NCI-H128 (cell line): ENCODE results near the gene PBXIP1.
A peak's percentile ranks its signal among the peaks of the same experiment; 100 is the strongest.
"Not testable (repeated sequence)": the region's sequence is repeated elsewhere in the genome, so short reads cannot be mapped to it uniquely, and the experiment has no call there.

ENCODE experiments used
- DNase-seq: peaks from one replicate; lab custom pipeline; 2025; ENCODE audit not compliant: unreplicated experiment; lab: John Stamatoyannopoulos, UW

The PBXIP1 gene

GRCh38 chr1:154995301-154995983 is 39.5 kb upstream of the PBXIP1 start:
- not testable (repeated sequence) for DNase-seq

- DNase-seq: no peak
Observed at GRCh38 chr1:154994591-154994990, 38.7 kb upstream of the PBXIP1 start.

GRCh38 chr1:154994269-154994587 is 38.3 kb upstream of the PBXIP1 start:
- no peak for DNase-seq

- no peak for DNase-seq
Observed at GRCh38 chr1:154993572-154994268, 37.8 kb upstream of the PBXIP1 start, which contains the start of gene LENEP. Gene LENEP (plus strand): TSS chr1:154993586. CDS start chr1:154993608, 22 bp downstream.

- DNase-seq: no peak
Observed at GRCh38 chr1:154992721-154993571, 37.0 kb upstream of the PBXIP1 start.

- no peak for DNase-seq
Observed at GRCh38 chr1:154990276-154990675, 34.4 kb upstream of the PBXIP1 start.

- no peak for DNase-seq
Observed at GRCh38 chr1:154989195-154989860, 33.4 kb upstream of the PBXIP1 start.

- no peak for DNase-seq
Observed at GRCh38 chr1:154988058-154988954, 32.4 kb upstream of the PBXIP1 start.

- DNase-seq: no peak
Observed at GRCh38 chr1:154987326-154987725, 31.4 kb upstream of the PBXIP1 start.

- DNase-seq: not testable (repeated sequence)
Observed at GRCh38 chr1:154986736-154987135, 30.8 kb upstream of the PBXIP1 start.

GRCh38 chr1:154983776-154984466 is 28.0 kb upstream of the PBXIP1 start:
- DNase-seq: no peak

GRCh38 chr1:154982897-154983648 is 27.2 kb upstream of the PBXIP1 start, which contains the start of gene FLAD1:
Gene FLAD1 (plus strand): TSS chr1:154983344. CDS start chr1:154983695, 351 bp downstream.
- DNase-seq: peak; percentile 99

- no peak for DNase-seq
Observed at GRCh38 chr1:154982341-154982740, 26.4 kb upstream of the PBXIP1 start.

GRCh38 chr1:154978360-154978759 is 22.5 kb upstream of the PBXIP1 start:
- no peak for DNase-seq

- DNase-seq: not testable (repeated sequence)
Observed at GRCh38 chr1:154977762-154978161, 21.9 kb upstream of the PBXIP1 start.

- DNase-seq: no peak
Observed at GRCh38 chr1:154975409-154976059, 19.6 kb upstream of the PBXIP1 start.

- peak; percentile 98 for DNase-seq
Observed at GRCh38 chr1:154974808-154975408, 19.0 kb upstream of the PBXIP1 start.
